Embryonic facial prominence (tissue), 1 donor: ENCODE data around the gene GRIK1.

ENCODE experiments used
- DNase-seq: peaks from one replicate; pipeline ENCODE4 v3.0.0-alpha.2; 2016; ENCODE audit errors: extremely low spot score

GRIK1 gene

GRCh38 chr21:29718081-29718815 is 221.5 kb downstream of the GRIK1 start:
- DNase-seq = no peak

- DNase-seq = no peak
Measured at GRCh38 chr21:29717659-29718058, 222.1 kb downstream of the GRIK1 start.

- DNase-seq = no peak
Measured at GRCh38 chr21:29716753-29717152, 223.0 kb downstream of the GRIK1 start.

GRCh38 chr21:29715089-29715488 is 224.7 kb downstream of the GRIK1 start:
- no peak for DNase-seq

GRCh38 chr21:29712818-29713217 is 227.0 kb downstream of the GRIK1 start:
- DNase-seq = no peak

GRCh38 chr21:29711236-29711635 is 228.6 kb downstream of the GRIK1 start:
- no peak for DNase-seq

- DNase-seq = no peak
Measured at GRCh38 chr21:29710498-29710897, 229.3 kb downstream of the GRIK1 start.

- no peak for DNase-seq
Measured at GRCh38 chr21:29708401-29708800, 231.4 kb downstream of the GRIK1 start.

GRCh38 chr21:29704719-29705118 is 235.1 kb downstream of the GRIK1 start:
- no peak for DNase-seq

- DNase-seq = no peak
Measured at GRCh38 chr21:29701676-29702075, 238.1 kb downstream of the GRIK1 start.

GRCh38 chr21:29697555-29698193 is 242.1 kb downstream of the GRIK1 start:
- DNase-seq = no peak

GRCh38 chr21:29696937-29697336 is 242.9 kb downstream of the GRIK1 start:
- DNase-seq = no peak

GRCh38 chr21:29691616-29692491 is 247.9 kb downstream of the GRIK1 start:
- no peak for DNase-seq

GRCh38 chr21:29689753-29690152 is 250.0 kb downstream of the GRIK1 start:
- DNase-seq = no peak

- no peak for DNase-seq
Measured at GRCh38 chr21:29684106-29684505, 255.7 kb downstream of the GRIK1 start.

- no peak for DNase-seq
Measured at GRCh38 chr21:29682800-29683199, 257.0 kb downstream of the GRIK1 start.

GRCh38 chr21:29680273-29680672 is 259.5 kb downstream of the GRIK1 start:
- no peak for DNase-seq

GRCh38 chr21:29678626-29679025 is 261.2 kb downstream of the GRIK1 start:
- DNase-seq = no peak

- DNase-seq = no peak
Measured at GRCh38 chr21:29677326-29677725, 262.5 kb downstream of the GRIK1 start.

- DNase-seq = no peak
Measured at GRCh38 chr21:29676395-29676794, 263.4 kb downstream of the GRIK1 start.

- DNase-seq = no peak
Measured at GRCh38 chr21:29675451-29675850, 264.3 kb downstream of the GRIK1 start.

GRCh38 chr21:29674343-29674742 is 265.5 kb downstream of the GRIK1 start:
- DNase-seq = no peak
